GM18526 (cell line): Measurements from ENCODE around the gene ADGRL2.

ENCODE experiments used
- POLR2A ChIP-seq: IDR thresholded peaks from 3 replicates; pipeline ENCODE4 v1.6.1; 2011; ENCODE audit not compliant: insufficient read length; ENCODE audit errors: extremely low read depth

Gene ADGRL2

DNA sequence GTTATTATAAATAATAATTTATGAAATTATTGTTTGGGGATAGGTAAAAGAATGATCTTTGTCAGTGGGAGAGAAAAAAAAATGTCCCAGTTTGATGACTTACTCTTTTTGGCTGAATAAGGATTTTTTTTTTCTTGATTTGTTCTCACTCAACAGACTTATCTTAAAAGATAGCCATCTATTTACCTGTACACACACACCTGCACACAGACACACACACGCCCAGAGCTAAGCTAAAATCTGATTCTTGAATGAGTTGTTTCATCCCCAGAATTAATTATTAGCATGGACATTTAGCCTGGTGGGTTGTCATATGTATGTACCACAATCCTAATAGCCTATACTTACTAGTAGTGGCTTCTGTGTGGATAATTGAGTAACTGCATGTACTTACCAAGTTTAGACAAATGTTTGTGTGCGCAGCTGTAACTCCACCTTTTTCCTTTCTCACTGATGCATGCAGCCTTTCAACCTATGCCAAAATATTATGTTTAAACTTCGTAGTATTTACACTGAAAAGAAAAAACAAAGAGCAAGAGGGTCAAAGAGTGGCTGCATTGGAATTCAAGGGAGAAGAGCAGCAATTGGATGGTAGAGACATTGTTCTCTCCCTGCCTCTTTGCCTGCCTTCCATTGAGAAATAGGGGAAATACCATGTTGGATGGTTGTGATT, 174.3 kb downstream of the ADGRL2 start:
- TF ChIP-seq POLR2A, result no peak

DNA sequence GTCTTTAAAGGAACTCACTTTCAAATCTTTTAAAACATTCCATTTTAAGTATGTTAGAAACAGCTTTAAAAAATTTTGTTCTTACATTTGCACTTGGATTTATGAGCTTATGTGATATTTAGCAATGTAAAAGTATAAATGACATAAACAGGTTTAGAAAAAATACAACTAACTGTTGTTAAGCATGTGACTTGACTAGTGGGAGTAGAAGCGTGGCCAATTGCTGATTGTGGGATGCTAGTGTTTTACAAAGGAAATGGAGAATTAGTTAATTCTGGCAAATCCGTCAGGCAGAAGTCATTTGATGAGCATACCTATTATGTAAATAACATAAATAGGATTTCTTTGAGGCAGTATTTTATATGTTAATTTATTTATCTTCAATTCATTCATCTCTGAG, 175.8 kb downstream of the ADGRL2 start:
- TF ChIP-seq POLR2A, result no peak

DNA sequence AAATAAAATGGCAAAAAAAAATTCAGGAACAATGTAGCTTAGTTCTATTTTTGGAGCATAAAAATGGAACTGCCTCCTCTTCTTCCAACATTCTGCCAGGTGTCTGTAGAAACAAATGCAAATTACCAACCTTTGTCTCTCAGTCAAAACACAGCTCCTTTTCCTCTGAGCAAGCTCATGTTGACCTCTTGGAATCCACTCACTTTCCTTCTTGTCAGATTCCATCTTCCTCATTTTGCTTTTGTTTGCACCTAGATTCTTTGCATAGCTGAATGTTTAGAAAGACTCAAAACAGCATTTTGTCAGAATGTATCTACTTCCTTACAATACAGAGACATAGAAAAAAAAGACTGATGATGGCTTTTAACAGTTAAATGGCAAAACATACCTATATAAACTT, 178.2 kb downstream of the ADGRL2 start:
- no peak for TF ChIP-seq POLR2A

DNA sequence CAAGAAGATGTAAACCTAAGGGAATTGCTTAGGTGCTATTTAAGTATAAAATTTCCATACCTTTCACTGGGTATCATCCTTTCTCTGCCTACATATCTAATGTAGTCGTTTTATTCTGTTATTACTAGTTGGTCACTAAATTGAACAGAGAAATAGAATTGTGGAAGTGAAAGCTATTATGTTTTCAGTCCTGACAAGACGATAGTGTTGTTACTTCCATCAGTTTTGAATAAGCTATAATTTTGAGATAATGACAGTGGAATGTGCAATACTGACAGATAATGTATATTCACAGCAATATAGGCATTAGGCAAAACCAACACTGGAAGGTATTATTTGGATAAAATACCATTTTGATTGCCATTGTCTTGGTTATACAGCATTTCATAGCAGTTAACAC, 181.8 kb downstream of the ADGRL2 start:
- TF ChIP-seq POLR2A, result no peak

DNA sequence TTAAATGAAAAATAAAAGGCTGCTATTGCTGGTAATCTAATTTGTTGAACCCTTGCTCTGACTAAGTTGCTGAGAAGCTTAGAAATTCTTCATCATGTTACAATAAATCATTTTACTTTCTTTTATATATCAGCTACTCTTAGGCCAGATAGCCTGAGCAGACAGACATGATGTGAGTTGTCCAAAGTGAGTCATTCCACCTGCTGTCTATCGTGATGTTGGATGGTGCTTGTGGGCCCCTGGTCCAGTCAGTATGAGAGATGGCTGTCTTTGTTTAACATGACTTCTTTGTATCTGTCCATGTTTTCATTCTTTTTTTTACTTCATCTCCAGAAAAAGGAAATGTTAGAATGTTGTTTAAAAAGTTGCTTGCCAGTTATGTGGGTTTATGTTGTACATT, 188.8 kb downstream of the ADGRL2 start:
- TF ChIP-seq POLR2A, result no peak

DNA sequence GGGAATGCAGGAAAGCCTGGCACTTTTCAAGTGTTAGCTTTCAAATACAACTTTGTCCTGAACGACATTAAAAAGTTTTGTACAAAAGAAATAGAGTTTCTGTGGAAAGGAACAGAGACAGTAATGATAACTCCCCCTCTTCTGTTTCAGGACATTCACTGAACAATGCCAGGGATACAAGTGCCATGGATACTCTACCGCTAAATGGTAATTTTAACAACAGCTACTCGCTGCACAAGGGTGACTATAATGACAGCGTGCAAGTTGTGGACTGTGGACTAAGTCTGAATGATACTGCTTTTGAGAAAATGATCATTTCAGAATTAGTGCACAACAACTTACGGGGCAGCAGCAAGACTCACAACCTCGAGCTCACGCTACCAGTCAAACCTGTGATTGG, 189.5 kb downstream of the ADGRL2 start:
- no peak for TF ChIP-seq POLR2A

DNA sequence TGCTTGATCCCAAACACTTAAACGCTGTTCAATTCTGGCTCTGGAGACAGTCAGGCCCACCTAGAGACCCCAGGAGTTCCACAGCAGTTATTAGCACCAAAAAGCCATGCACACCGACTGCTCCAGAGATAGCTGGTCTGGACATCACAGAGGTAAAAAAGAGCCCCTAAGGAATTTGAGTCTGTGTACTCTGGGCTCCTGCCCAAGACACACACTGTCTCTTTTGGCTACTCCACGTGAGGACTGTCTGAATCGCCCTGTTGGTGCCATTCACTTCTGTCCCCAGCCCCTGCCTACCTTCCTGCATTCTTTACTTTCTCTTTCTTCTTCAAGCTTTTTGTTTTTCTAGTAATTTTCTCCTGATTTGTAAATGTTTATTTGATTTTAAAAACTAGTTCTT, 197.4 kb downstream of the ADGRL2 start:
- TF ChIP-seq POLR2A, result no peak

DNA sequence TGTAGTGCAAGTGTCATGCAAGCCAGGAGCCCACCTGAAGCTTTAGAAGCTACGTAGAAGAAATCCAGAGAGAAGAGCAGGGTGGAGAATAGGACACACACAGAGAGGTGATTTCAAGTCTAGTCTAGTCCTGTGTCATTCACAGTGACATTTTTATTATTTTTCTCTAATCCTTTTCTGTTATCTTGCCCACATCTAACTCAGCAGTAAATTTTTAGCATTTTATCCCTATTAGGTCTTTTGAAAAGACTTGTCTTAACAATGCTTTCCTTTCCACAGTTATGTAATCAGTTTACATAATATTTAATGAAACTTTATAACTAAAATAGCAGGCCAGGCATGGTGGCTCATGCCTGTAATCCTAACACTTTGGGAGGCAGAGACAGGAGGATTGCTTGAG, 198.6 kb downstream of the ADGRL2 start:
- no peak for TF ChIP-seq POLR2A

DNA sequence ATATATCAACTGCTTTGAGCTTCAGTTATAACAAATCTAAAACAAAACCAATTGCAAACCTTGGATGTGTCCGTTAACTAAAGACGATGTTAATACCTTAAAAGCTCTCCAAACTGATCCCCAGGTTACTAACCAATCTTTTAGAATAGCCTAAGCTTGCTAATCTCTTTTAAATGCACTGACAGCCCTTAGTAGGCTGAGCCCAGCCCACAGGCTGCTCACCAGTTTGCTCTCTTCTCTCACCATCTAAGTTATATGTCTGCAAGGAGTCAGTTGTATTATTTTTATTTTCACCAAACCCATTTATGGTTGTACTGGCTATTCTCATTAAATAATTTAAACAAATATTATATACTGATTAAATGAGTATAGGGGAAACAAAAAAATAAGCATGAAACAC, 199.5 kb downstream of the ADGRL2 start:
- no peak for TF ChIP-seq POLR2A

DNA sequence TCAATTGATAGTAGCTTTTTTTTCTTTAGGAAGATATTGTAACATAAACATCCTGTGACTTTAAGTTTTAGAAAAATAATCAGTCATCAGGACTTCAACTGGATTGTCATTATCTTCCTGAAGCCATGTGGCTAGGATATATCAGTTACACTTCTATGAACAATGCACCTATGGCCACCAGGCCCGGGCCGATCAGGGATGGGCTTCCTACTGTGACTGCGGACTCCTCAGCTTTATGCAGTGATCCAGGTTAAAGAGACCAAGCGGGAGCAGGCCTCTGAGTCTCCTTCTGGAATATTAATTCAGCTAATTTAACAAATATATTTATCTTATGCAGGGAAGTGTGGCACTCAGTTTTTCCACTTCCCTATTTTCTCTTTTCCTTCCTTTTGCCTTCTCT, 200.6 kb downstream of the ADGRL2 start:
- no peak for TF ChIP-seq POLR2A

DNA sequence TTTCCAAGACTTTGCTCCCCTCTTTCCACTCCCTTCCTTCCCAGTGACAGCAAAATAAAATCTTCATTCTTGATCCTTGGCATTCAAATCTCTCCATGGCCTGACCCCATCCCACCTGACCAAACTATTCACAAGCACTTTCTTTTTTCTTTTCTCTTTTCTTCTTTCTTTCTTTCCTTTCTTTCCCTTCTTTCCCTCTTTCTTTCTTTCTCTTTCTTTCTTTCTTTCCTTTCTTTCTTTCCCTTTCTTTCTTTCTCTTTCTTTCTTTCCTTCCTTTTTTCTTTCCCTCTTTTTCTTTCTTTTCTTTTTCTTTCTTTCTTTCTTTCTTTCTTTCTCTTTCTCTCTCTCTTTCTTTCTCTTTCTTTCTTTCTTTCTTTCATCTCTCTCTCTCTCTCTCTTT, 207.1 kb downstream of the ADGRL2 start:
- TF ChIP-seq POLR2A, result no peak

DNA sequence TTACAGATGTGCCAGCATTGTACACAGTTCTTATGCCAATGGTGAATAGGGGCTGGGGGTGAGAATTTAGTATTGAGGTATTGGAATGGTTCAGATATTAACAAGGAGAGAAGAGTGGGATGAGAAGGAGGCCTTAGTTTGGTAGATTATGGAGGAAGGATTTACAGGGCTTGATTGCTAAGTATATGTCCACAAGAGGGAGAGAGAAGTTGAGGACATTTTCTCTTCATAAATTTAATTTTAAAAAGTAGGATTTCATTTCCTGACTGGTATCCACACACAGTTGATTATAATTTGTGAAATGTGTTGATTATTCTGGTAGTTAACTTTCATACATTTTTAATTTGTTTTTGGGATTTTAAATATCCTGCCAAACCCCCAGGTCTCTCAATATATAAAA, 213.0 kb downstream of the ADGRL2 start:
- no peak for TF ChIP-seq POLR2A

DNA sequence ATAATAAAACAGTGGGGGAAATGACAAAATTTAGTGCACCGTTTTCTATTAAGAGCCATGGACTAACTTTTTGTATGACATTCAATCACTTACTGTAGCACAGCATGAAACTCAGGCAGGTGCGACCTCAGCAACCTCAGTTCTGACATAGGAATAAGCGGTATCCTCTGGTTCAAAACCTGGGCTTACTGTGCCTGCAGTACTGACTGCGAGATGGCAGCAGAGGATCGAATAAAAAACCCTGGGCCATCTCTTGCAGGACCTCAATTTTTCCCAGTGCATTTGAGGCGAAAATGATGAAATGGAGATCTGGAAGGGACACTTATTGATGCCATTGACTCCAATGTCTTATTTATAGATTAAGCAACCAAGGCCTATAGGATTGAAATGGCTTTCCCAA, 214.7 kb downstream of the ADGRL2 start:
- TF ChIP-seq POLR2A, result no peak

DNA sequence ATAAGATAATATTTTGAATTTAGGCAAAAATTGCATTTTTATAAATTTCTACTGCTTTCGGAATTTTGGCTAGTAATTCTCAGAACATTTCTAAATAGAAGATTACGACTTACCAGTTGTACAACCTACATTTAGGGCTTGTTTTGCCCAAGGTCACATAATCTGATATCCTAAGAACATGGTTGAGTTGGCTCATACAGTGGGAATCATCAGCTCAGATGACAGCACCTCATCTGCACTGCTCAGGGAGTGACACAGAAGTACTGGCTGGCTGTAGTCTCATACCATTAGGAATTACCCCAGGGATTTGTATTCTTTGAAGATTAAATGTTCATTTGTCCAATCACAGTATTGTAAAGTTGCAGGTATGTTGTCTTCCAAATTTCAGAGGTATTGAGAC, 217.6 kb downstream of the ADGRL2 start:
- TF ChIP-seq POLR2A, result no peak

DNA sequence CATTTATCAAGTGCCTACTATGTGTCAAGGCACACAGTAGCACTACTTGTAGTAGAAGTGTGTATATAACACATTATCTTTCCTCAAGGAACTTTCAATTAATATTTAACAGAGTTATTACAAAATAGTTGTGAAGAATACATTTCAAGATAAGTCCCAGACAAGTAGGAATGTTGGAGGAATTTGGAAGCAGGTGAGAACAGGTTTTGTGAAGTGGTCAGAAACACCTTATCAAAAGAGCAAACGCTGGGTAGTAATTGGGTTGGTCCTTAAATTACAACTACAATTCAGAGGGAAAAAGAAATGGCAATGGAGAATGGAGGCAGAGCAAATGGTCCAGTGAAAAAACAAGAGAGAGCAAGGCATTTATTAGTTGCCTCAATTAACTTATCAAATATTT, 218.8 kb downstream of the ADGRL2 start:
- no peak for TF ChIP-seq POLR2A

DNA sequence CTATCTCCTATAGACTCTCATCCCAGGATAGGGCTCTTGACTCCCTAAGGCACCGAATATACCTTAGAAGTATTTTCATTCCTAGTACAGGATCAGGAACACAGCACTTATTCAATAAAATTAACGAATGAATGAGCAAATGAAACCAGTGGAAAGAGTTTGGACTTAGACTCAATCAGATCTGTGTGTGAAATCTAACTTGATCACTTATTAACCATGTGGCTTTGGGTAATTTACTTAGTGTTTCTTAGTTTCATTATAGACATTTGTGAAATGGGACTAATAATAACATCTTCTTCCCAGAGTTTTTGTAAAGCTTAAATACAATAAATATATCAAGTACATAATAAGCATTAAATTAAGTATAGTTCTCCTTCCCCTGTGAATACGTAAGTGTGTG, 230.1 kb downstream of the ADGRL2 start:
- TF ChIP-seq POLR2A, result no peak

DNA sequence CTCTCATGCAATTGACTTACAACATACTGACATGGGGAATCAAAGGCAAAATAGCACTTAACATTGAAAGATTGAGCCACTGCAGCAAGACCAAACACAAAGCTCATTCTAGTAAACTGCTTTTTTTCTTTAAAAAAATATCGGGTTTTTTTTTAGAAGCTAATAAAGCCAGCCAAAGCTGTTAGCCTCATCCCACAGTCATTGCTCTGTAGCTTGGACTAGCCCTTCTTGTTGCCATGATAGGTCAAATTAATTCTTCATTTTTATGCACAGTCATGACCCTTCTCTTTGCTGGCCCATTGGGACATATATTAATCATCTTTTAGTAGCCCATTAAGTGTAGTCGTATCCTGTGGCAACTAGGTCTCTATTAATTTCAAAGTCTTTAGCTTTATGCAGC, 231.3 kb downstream of the ADGRL2 start:
- no peak for TF ChIP-seq POLR2A

DNA sequence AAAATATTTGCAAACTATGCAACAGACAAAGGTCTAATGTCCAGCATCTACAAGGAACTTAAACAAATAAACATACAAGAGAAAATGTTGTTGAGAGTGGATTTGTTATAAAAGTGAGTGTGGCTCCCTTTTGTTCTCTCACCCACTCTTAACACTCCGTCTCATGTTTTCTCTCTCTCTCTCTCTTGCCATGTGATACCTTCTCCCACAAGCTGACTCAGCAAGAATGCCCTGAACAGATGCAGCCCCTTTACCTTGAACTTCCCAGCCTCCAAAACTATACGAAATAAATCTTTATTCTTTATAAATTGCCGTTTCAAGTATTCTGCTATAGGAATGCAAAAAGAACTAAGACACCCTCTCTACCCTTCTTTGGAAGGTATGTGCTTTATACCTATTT, 234.1 kb downstream of the ADGRL2 start:
- no peak for TF ChIP-seq POLR2A
